Lower lobe of right lung (tissue), 2 donors: Measurements from ENCODE around the gene LTBP1. TPM values are rescaled to one million over a fixed set of nuclear protein-coding genes. Genes with fewer than 3 reads are reported as not detected.

Experiments used
- ATAC-seq, 2 donors: fragments of 200-7000 bp; cut with Tn5 transposase; one replicate each; pipeline ENCODE4 v1.9.1; 2020 to 2022; ENCODE audit warnings: mild to moderate bottlenecking in 2 of 2, moderate library complexity in 2 of 2
- DNase-seq: peaks from one replicate; pipeline ENCODE4 v3.0.0-alpha.2; 2020
- H3K27ac ChIP-seq: fragments of 200-600 bp; one replicate; pipeline ENCODE4 v1.8.0; 2022
- H3K27me3 ChIP-seq: fragments of 200-600 bp; one replicate; pipeline ENCODE4 v1.8.0; 2022; ENCODE audit warnings: low read depth
- H3K36me3 ChIP-seq: fragments of 200-600 bp; one replicate; pipeline ENCODE4 v1.8.0; 2022; ENCODE audit warnings: mild to moderate bottlenecking
- H3K4me1 ChIP-seq: fragments of 200-600 bp; one replicate; pipeline ENCODE4 v1.8.0; 2022
- H3K4me3 ChIP-seq: fragments of 200-600 bp; one replicate; pipeline ENCODE4 v1.8.0; 2022; ENCODE audit warnings: mild to moderate bottlenecking
- H3K9me3 ChIP-seq: fragments of 200-600 bp; one replicate; pipeline ENCODE4 v1.8.0; 2022
- intact Hi-C: fragments of 100-400 bp; cut with DNase I; formaldehyde crosslinking; loops from one replicate; pipeline ENCODE4 v1.11.0; 2022
- total RNA-seq: library from RNA; stranded (reverse); fragmentation: NEBNext Ultra II Directional; extraction: Animal tissue kit (Norgen Biotek cat#: 25700); gene quantifications from one replicate; pipeline ENCODE4 v1.2.1, GENCODE V29; 2021
- TF ChIP-seq, protein P1 (sequence below): fragments of 200-600 bp; IDR thresholded peaks from one replicate; pipeline ENCODE4 v1.8.0; 2022; ENCODE audit warnings: antibody characterized with exemption, mild to moderate bottlenecking
- donor health status: DM: no; HTN: yes; CAD: no; lungs with severe emphysema.

LTBP1 gene
- total RNA-seq, 1 donor from 2014 or later = 34.7 TPM

DNA sequence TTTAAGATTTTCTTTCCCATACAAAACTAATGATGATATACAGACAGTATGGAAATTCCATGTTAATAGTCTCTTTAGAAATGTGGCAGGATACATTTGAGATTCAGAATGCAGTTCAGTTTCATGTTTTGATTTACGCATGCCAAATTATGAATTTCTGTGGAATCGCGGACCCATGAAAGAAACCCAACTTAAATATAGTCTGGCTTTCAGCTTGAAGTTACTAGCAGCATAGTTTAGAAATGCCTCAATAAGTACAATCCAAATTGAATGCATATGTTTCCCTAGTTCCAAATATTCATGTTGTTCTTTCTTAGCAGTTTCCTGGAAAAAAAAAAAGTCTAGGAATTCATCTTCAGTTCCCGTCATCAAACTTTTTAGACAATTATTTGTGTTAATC lies 365.6 kb downstream of the LTBP1 start:
- DNase-seq = no peak
- no peak for ATAC-seq
- no peaks in the 10 kb centered on the region for H3K4me1 ChIP-seq
- H3K27ac ChIP-seq = no peak overlapping the region
- H3K27me3 ChIP-seq = no peaks in the 10 kb centered on the region
- TF ChIP-seq, protein P1, sequence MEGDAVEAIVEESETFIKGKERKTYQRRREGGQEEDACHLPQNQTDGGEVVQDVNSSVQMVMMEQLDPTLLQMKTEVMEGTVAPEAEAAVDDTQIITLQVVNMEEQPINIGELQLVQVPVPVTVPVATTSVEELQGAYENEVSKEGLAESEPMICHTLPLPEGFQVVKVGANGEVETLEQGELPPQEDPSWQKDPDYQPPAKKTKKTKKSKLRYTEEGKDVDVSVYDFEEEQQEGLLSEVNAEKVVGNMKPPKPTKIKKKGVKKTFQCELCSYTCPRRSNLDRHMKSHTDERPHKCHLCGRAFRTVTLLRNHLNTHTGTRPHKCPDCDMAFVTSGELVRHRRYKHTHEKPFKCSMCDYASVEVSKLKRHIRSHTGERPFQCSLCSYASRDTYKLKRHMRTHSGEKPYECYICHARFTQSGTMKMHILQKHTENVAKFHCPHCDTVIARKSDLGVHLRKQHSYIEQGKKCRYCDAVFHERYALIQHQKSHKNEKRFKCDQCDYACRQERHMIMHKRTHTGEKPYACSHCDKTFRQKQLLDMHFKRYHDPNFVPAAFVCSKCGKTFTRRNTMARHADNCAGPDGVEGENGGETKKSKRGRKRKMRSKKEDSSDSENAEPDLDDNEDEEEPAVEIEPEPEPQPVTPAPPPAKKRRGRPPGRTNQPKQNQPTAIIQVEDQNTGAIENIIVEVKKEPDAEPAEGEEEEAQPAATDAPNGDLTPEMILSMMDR = no peak
- no peaks in the 10 kb centered on the region for H3K9me3 ChIP-seq
- no peak overlapping the region for H3K4me3 ChIP-seq
- intact Hi-C loops = no loop called here
- H3K36me3 ChIP-seq = no peaks in the 10 kb centered on the region

DNA sequence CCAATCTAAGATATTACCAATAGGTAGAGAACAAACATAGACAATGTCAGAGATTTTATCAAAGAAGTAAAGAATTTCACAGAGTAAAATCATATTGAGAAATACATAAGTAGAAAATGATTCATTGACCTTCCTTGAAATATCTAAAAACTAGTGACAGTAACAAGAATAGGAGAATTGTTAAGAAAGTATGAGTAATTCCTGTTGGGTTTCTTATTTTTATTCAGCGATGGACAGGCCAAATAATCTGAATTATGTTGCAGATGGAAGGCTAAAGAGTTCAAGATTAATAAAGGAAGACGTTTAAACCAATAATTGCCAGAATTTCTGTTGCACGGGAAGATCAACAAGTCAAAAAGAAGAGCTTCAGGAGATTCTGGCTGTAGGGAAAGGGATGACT lies 366.3 kb downstream of the LTBP1 start:
- ATAC-seq (no peak), DNase-seq (no peak)
- Histone ChIP-seq H3K36me3 (no peaks in the 10 kb centered on the region), H3K27me3 (no peaks in the 10 kb centered on the region), H3K9me3 (no peaks in the 10 kb centered on the region), H3K4me1 (no peaks in the 10 kb centered on the region), H3K4me3 (no peak overlapping the region), H3K27ac (no peak overlapping the region)
- intact Hi-C loops = no loop called here
- TF ChIP-seq, protein P1 = no peak

DNA sequence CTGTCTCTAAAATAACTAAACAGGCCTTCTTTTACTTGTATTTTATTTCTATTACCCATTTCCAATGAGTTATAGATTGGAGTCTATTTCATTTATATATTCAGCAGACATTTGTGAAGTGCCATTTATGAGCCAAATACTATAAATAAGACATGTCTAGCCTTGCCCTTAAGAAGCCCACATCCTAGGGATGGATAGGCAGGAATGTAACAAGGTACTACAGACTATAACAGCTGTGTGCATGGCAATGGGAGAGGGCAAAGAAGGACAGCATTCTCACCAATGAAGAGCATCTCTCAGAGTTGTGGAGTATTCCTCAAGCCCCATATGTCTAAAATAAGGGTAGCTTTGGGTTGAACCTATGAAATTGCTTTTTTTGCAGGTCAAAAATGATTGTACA lies 367.8 kb downstream of the LTBP1 start:
- H3K4me3 ChIP-seq = no peak overlapping the region
- H3K9me3 ChIP-seq = no peaks in the 10 kb centered on the region
- no peak overlapping the region for H3K27ac ChIP-seq
- TF ChIP-seq, protein P1 = no peak
- H3K36me3 ChIP-seq = no peaks in the 10 kb centered on the region
- no peaks in the 10 kb centered on the region for H3K27me3 ChIP-seq
- ATAC-seq = no peak
- DNase-seq = no peak
- intact Hi-C loops = no loop called here
- H3K4me1 ChIP-seq = no peaks in the 10 kb centered on the region

DNA sequence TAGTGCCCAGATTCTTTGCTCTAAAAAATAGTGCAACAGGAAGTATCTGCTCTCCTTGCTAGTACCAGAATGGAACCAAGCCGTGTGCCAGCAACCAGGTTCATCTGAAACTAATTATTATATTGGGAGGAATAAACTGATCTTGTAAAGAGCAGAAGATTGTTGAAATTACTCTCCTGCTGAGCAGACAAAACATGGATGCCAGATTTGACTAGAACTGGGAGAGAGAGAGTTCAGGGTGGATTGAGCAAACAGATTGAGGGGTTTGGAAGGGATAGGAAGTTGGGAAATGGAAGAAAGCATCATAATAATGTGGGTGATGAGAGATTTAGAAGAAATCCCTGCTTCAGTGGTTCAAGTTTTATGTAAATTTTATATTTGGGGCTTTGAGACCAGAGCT lies 369.6 kb downstream of the LTBP1 start:
- ATAC-seq (no peak), DNase-seq (no peak)
- Histone ChIP-seq H3K36me3 (no peaks in the 10 kb centered on the region), H3K4me1 (peaks cover 7% of the 10 kb centered on the region), H3K9me3 (no peaks in the 10 kb centered on the region), H3K27me3 (no peaks in the 10 kb centered on the region), H3K4me3 (no peak overlapping the region), H3K27ac (no peak overlapping the region)
- TF ChIP-seq, protein P1 = no peak
- intact Hi-C loops = no loop called here

DNA sequence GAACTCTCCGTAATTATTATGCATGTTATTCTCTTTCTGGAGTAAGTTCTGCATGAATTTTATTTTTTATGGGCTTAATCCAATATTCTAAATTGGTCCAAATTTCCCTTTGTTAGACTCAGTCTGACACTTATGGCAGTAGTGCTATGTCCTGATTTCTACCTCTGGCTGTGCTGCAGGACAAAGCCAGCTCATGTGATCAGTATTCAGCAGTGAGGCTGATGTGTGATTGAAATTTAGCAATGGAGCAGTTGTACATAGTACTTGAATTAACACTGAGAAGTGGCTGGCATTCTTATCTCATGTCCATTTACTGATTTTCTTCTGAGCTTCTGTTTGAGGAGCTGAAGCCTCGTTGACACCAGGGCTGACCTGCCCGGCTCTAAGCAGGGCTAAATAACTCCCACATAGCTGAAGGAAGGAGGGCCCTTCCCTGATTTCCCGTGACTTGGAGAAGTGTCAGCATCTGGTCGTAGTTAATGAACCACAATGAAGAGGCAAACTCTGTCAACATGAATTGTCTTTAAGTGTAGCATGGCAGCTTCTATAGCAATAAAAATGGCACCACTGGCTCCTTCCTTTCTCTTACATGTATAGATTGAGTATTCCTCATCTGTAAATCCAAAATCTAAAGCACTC lies 370.7 kb downstream of the LTBP1 start:
- TF ChIP-seq, protein P1 = no peak
- peaks cover 19% of the 10 kb centered on the region for H3K4me1 ChIP-seq
- H3K27me3 ChIP-seq = no peaks in the 10 kb centered on the region
- H3K9me3 ChIP-seq = no peaks in the 10 kb centered on the region
- no peaks in the 10 kb centered on the region for H3K36me3 ChIP-seq
- intact Hi-C loops = no loop called here
- ATAC-seq (no peak), DNase-seq (no peak)
- no peak overlapping the region for H3K27ac ChIP-seq
- no peak overlapping the region for H3K4me3 ChIP-seq
